Hypothalamus (tissue), 51 donors: ENCODE measurements around the gene OARD1.

Experiments used
- DNase-seq, 51 donors: peaks; one replicate each; lab custom pipeline; 2025; lab: John Stamatoyannopoulos, UW

OARD1 gene

DNA sequence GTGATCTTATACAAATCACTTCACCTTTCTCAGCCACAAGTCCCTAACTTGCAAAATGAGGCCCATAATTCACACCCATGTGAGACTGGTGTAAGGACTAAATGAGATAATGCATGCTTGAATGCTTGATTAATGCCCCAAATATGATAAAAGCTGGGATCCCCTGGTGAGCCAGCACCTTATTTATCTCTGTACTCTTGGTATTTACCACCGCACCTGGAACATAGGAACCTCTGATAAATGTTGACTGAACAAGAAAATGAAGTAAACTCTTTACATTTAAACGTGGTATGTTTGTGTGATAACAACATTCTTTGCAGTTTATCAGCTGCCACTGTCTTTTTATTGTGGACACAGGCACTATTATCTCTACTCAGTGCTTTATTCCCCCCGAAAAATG, 21.6 kb downstream of the OARD1 start:
- no peak for DNase-seq

DNA sequence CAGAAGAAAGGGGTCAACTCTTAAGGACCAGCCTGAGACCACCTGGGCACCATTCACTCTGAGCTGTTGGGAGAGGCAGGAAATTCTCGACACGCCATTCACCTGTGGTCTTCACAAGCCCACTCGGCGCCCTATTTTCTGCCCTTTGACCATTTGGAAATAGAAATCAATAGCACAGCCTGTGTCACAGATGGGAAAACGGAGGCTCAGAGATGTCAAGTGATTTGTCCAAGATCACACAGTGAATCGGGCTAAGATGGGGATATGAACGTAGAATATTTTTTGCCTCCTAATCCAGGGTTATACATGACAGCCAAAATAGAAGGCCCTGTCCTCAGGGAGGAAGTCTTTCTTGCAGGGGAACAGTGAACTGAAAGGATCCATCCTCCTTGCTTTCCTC, 22.2 kb downstream of the OARD1 start:
- DNase-seq: no peak

DNA sequence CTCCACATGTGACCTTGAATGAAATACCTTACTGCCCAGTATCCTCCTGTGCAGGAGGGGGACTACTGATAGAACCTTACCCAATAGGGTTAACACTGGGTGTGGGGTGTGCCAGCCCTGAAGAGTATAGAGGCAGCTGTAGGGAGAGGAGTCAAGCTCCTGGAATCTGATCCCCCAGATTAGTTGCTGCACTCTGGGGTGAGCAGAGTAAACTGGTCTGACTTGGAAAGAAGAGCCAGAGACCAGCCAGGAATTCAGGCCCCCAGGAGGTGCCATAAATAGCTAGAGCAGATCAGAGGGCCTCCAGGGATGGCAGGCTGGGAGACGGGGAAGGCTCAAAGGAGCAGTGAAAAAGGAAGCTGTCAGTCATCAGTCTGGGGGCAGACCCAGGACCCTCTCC, 22.6 kb downstream of the OARD1 start:
- no peak for DNase-seq

DNA sequence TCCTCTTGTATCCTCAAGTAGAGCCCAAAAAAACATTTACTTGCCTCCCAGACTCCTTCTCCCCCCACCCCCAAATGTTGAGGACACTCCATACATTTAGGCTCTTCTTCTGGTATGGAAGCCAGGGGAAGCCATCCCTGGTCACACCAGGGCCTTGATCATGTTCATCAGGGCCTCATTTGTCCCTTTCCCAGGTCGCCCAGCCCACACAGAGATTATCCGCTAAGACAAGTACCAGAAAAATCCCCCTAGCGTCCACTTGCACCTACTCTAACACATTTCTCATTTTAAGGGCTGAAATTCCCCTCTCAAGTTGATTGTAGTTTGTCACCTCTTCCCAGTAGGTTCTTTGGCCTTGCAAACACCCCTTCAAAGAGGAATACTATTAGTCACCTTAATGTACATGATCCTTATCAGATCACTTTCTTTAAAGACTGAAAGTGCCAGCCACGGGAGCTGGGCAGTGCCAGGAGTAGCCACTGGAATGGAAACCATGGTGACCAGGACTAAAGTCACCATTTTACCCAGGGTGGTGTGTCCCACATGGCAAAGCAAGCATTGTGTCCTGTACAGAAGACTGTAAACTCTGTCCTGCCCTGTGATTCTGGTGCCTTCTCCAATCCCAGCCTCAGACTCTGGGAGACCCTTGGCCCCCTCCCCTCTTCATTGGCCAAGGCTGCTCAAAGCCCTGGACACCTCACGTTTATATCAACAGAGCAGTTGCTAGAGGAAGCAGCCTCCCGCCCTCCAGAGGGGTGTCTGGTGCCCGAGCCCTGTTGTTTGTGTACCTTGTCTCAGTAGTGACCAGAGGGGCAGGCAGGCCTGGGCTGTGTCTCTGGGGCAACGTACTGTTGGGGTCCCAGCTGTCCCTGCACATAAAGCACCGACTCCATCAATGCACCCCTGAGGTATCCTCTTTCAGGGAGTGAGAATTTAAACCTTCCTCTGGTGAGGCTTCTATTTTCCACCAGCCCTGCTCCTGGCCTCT, 24.1 kb downstream of the OARD1 start:
- no peak for DNase-seq

DNA sequence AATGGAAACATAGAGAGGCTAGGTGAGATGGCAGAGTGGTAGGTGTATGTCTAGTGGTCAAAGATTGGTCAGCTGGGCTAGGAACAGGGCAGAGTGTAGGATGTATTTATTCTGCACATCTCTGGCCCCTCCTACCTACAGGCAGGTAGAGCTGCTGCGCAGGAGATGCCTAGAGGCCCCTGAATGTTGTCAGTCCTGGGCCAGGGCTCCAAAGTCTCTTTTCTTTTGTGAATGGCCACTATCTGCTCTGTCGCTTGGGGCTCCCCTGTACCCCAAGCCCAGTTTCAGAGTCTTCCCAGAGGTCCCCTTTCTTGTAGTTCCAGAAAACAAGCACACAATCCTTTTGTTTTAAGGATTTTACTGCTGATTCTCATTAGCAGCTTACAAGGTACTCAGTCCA, 24.9 kb downstream of the OARD1 start:
- DNase-seq: no peak

DNA sequence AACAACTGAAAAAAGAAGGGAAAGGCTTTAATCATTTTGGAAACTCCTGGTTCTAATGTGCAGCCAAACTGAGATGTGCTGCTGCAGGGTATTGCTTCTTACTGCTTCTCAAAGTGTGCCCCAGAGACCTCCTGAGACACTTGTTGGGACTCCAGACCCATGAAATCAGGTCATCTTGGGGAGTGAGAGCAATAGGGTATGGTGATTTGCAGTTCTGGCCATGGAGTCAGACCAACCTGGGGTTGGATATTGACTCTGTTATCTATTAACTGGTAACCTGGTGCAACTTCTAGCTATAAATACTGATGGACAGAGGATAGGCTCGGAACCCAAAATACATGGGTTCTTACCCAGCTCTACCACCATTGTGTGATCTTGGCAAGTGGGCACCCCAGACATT, 26.1 kb downstream of the OARD1 start:
- no peak for DNase-seq

DNA sequence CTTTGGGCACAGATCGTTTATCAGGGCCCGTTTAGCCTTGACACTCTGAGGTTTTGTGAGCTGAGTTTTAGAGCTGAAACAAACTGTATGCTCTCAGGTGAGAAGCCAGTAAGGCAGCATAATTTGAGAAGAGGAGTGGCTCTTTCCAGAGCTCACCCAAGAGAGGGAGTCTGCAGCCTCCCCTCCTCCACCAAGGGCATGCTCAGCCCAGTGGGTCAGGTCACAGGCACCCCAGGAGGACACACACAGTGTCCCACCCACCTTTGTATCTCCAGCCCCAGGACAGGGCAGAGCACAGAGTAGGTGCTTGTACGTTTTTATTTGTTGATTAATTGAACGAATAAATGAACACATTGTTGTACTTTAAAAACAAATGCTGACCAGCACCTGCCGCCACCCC, 26.5 kb downstream of the OARD1 start:
- DNase-seq: no peak

DNA sequence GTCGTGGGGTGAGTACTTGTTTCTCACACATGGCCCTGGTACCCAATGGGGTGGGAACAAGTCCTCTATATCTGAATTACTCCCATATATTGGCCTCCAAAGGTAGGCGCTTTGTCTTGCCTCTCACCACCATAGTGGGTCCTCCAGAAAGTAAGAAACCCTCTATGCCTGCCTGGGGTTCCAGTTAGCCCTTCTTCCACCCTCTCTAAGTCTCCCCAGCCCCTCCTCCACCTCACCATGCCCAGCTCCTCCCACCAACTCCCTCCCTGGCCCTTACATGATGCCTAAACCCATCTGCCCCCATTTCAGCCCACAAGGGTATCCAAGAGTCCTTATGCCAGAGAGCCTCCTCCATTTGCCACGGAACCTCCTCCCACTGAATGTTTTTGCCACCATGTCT, 29.0 kb downstream of the OARD1 start:
- no peak for DNase-seq

DNA sequence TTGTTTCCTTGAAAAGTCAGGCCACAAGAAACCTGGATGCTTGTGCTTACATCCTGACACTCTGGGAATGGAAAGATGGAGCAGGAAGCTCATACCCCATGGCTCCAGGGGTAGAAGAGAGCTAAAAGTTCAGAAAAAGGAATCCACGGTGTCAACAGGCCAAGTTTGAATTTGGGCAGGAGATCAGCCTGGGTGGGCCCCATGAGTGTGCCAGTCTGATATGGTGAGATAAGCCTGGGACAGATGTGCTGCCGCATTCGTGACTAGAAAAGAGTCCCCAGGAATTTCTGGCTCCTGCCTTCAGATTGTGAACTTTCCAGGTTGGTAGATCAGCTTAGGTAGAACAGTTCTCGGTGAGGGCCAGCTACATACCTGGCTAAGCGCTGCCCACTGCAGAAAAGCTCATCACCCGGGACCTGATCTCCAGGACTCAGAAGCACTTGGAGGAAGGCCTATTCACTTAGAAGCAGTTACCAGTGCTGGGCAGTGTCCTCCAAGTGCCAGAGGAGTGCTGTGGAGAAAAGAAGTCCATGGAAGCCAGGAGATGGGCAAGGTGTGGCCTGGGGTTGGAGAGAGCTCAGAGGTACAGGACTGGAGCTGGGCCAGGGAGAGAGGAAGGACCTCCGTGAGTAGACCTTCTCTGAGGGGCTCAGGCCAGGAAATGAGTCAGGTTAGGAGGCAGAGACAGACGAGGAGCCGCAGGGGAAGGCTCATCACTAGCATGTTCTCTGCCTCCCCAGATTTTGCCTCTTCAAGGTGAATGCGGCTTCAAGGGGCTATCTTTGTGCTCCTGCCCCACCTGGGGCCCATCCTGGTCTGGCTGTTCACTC, 29.7 kb downstream of the OARD1 start, which contains the start of gene TSPO2:
Gene TSPO2, plus strand, starts transcription at position 242 of the 830 bp plus-strand sequence. Its CDS starts 519 bp downstream, at position 761.
- DNase-seq: no peak

DNA sequence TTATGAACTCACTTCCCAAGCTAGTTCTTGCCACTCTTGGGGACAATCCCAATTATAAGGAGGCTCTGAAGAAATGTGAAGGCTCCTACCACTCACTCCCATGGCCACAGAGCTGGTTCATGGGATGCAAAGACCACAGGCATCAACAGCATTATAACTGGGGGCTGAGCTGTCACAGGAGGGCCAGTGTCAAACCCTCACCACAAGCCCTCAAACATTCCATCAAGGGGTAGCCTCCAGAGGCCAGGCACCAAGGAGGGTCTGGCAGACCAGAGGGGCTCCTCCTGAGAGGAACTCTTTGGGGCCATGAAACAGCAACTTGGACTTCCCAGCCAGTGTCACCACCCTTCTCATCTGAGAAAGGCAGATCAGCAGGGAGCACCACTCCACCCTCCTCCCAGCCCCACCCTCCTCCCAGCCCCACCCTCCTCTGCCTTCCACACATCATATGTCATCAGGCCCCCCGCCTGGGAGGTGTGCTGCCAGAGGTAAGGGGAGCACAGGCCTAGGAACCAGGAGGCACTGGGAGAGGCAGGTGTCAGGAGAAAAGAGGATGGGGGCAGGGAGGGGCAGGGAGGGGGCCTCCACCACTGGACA, 31.1 kb downstream of the OARD1 start:
- DNase-seq: no peak

DNA sequence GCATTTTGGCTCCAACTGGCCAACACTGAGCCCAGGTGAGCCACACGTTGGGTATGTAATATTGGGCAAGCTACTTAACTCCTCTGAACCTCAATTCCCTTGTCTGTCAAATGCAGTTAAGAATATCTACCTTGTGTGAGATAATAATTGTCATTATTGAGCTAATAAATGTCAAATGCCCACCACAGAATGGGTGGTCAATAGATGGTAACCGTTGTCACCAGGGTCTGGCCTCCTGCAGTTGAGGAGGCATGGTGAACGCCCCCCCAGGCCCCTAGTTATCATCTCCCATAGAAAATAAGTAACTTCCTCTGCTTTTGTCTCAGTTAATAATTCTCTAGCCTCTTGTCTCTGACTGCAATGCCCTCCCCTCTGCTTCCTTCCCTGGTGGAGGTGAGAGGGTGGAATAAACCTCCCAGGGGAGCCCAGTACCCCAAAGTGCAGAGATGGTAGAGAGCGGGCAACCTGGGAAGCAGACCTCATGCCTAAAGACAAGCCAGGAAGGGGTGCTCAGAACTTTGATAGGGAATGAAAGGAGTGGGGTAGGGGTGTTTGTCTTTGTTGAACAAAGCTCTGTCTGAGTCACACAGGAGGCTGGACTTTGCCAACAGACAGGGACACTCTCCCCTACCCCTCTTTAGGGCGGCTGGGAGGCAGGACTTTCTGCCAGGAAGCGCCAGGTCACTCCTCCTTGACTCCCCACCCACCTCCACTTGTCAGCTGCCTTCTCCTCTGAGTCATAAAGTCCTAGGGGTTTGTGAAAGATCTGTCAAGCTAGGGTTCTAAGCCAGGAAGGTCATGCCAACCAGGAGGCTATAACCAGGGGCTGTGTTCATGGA, 31.8 kb downstream of the OARD1 start:
- no peak for DNase-seq

DNA sequence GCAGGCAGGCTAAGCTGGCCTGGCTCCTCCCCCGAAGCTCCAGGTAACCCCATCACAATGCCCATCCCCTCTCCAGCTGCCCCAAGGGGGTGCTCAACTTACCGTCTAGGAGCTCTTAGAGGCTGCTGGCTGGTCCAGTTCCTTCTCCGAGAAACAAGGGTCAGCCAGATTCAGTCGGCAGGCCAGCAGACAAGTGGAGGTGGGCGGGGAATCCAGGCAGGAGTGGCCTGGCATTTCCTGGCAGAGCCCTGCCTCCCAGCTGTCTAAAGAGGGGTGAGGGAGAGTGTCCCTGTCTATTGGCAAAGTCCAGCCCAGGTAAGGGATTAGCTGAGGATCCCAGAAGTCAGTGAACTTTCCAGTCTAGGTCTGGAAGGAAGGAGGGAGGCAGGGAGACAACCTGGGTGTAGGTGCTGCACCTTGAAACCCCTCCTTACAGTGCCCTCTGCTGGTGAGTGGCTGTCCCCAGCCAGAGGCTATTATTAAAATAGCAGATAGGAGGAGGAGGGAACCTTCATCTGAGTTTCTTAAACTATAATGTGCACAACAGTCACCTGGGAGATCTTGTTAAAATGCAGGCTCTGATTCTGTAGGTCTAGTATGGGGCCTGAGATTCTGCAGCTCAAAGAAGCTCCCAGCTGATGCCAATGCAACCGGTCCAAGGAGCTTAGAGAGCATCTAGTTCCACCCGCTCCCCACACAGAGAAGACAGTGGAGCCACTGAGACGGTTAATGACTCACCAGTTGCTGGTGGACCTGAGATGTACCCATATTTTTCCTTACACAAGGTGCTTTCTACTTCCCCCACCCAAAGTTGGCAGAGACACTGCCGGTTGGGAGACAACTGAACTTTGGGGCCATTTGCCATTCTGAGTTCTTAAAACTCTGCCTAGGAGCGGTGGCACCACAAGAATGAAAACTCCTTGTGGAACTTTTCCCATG, 32.8 kb downstream of the OARD1 start, which contains the start of gene UNC5CL:
Gene UNC5CL, minus strand, starts transcription at position 162 of the 939 bp plus-strand sequence. CDS start 4,147 bp downstream, outside the sequence.
- DNase-seq: peak in 1 of 51 donors; percentile 5

DNA sequence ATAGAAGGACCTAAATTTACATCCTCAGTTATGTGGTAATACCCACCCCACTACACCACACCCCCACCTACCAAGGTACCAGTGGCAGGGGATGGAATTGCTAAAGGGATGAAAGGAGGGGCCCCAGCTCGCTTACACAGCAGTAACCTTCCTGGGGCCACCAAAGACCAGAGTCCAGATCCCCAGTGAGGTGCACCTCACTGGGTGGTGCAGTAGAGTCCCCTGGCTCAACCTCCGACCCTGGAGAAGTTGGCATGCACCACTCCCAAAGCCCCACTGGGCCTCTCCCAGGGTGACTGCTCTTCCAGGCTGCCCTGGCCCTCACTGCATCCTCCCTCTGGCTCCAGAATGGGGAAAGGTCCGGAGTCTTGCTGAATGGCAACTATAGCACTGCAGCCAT, 34.0 kb downstream of the OARD1 start:
- no peak for DNase-seq

DNA sequence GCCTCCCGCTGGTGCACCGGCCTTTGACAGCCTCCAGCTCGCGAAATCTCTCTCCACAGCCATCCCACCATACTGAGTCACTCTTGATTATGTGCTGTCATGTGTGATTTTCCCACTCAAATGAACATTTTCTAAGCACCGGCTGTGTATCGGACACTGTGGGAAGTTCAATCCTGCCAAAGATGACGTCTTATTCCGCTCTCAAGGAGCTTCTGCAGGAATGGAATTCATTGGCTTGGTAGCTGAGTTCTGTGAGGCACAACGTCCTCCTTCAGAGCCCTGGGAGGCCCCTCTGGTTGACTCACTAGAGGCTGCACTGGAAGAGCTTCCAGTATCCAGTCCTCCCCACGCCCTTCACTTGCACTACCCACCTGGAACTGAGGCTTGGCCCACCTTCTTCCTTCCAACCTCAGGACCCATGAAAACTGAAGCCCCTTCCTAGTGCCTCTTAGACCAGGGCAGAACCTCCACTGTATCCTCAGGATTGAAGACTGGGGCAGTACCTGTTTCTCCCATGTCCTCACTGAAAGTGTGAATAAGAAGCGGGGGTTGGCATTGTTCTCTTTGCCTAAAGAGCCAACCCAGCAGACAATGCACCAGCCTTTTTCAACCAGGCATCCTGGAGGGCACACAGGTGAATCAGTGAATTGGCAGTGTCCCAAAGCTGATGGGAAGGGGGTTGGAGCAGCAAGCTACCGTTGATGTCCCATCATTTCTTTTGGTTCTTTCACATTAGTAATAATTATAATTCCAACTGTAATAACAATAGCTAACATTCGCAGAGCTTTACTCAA, 34.9 kb downstream of the OARD1 start:
- DNase-seq: peak in 2 of 51 donors; percentile 17 to 37

DNA sequence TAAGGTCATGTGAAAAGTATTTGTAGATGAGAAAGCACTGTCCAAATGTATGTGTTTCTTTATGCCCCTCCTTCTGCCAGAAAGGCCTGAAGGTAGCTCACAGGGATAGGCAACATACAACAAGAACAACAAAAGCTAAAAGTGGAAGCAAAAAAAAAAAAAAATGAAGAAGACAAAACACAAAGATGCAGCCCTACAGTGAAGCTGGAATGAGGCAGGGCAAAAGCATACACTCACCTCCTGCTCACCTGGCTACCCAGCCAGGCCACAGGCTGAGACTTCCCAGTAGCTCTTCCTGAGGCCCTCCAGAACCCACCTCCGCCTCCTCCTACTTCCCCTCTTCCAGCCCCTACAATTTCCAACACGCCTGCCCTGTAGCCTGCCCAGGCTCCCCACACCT, 35.6 kb downstream of the OARD1 start:
- DNase-seq: no peak

DNA sequence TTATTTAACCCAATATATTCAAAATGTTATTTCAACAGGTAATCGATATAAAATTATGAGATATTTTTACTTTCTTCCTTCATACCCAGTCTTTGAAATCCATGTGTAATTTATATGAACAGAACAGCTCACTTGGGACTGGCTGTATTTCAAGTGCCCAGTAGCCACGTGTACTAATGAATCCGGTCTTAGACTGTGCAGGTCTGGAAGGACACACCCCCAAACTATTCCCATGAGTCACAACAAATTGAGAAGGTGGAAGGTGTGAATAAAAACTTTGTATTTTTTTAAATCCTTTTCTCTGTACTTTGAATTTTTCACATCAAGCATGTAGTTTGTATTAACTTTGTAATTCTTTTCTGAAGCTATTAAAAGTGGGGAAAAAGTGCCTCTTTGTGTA, 36.0 kb downstream of the OARD1 start:
- no peak for DNase-seq

DNA sequence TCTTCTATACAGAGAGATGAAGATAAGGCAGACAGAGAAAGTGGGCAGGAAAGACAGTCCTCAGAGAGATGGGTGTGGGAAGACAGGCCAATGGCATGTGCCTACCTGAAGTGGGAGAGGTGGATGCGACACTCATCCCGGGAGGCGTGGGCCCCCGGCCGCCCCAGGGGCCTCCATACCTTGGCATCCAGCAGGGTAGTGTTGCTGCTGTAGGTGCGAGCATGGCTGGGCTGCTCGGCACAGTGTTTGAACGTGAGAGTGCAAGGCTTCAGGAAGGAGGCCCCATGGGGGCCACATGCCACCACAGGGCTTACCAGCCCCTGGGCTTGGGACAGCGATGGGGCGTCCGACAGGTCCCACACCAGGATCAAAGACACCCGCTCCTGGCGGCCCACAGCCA, 38.4 kb downstream of the OARD1 start:
- DNase-seq: no peak

DNA sequence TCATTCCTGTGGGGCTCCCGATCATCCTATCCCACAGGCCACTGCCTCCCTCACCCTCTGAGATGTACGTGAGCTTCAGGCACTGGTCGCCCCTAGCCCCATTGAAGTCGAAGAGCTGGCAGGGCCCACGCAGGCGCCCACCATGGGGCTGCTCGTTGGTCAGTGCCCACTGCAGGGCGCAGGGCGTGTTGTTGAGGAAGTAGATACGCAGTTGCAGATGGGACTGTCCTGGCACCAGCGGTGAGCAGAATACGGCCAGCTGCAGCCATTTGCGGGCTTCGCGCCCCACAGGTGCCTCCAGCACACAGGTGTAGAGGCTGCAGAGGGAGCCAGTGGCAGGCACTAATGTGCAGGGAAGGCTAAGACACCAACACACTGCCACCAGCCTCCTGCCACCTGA, 39.3 kb downstream of the OARD1 start:
- DNase-seq: no peak
